Neural progenitor cell (in vitro differentiated cells): Measurements from ENCODE around the gene SMG7.

ENCODE experiments used
- EZH2phosphoT487 ChIP-seq: fragments of 200-600 bp; sonication (generic); IDR thresholded peaks from 2 replicates; pipeline ENCODE4 v1.6.1; 2017; ENCODE audit warnings: antibody characterized with exemption
- TF ChIP-seq, protein P1 (sequence below): fragments of 200-600 bp; sonication (generic); IDR thresholded peaks from 2 replicates; pipeline ENCODE4 v1.5.1; 2017; ENCODE audit warnings: antibody characterized with exemption, mild to moderate bottlenecking

DNA sequence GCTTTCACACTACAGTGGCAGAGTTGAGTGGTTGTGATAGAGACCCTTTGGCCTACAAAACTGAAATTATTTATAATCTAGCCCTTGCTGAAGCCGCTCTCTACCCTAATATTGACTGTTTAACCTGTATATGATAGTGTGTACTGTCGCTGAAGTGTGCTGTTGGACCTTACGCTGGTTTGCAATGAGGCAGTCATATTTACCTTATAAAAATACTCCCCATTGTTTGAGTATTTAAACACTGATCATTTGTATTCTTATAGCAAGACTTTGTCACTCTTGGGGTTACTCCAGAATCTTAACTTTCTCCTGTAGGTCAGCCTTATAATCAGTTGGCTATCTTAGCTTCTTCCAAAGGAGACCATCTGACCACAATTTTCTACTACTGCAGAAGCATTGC, 56.3 kb downstream of the SMG7 start:
- no peak for TF ChIP-seq EZH2phosphoT487
- TF ChIP-seq, protein P1, sequence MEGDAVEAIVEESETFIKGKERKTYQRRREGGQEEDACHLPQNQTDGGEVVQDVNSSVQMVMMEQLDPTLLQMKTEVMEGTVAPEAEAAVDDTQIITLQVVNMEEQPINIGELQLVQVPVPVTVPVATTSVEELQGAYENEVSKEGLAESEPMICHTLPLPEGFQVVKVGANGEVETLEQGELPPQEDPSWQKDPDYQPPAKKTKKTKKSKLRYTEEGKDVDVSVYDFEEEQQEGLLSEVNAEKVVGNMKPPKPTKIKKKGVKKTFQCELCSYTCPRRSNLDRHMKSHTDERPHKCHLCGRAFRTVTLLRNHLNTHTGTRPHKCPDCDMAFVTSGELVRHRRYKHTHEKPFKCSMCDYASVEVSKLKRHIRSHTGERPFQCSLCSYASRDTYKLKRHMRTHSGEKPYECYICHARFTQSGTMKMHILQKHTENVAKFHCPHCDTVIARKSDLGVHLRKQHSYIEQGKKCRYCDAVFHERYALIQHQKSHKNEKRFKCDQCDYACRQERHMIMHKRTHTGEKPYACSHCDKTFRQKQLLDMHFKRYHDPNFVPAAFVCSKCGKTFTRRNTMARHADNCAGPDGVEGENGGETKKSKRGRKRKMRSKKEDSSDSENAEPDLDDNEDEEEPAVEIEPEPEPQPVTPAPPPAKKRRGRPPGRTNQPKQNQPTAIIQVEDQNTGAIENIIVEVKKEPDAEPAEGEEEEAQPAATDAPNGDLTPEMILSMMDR = no peak
